WTC11 (cell line): ENCODE data around the gene NGF. TPM values are rescaled to one million over a fixed set of nuclear protein-coding genes. Genes with fewer than 3 reads are reported as not detected.

Experiments
- ATAC-seq: fragments of 200-7000 bp; cut with Tn5 transposase; 2 replicates; pipeline ENCODE4 v1.10.0; 2021; ENCODE audit warnings: mild to moderate bottlenecking, moderate library complexity
- Bru-seq: library from RNA; stranded (reverse); fragments of 400-500 nt; gene quantifications from one replicate; lab custom pipeline; 2021; lab: Mats Ljungman, UMichigan
- CTCF ChIA-PET: fragments of 300-600 bp; sonication (Branson Sonifier 250); formaldehyde crosslinking; loops from one replicate; lab custom pipeline; 2021; ENCODE audit warnings: antibody characterized with exemption; lab: Charles Lee
- POLR2A ChIA-PET: fragments of 350-600 bp; sonication (Branson Sonifier 250); formaldehyde crosslinking; loops from one replicate; lab custom pipeline; 2021; ENCODE audit warnings: antibody characterized with exemption; lab: Charles Lee
- DNase-seq: peaks from one replicate; pipeline ENCODE4 v3.0.0; 2021; ENCODE audit warnings: low spot score
- H3K27ac Mint-ChIP-seq: 2 replicates; pipeline ENCODE4 v1.8.0; 2021; ENCODE audit warnings: mixed read lengths
- H3K27me3 Mint-ChIP-seq: 2 replicates; pipeline ENCODE4 v1.8.0; 2021; ENCODE audit warnings: low read depth, mild to moderate bottlenecking, moderate library complexity, mixed read lengths
- H3K36me3 Mint-ChIP-seq: 2 replicates; pipeline ENCODE4 v1.8.0; 2021; ENCODE audit warnings: mixed read lengths
- H3K4me1 Mint-ChIP-seq: 2 replicates; pipeline ENCODE4 v1.8.0; 2022; ENCODE audit warnings: mixed read lengths
- H3K4me3 Mint-ChIP-seq: 2 replicates; pipeline ENCODE4 v1.8.0; 2021; ENCODE audit warnings: mild to moderate bottlenecking, moderate library complexity, mixed read lengths
- H3K9me3 Mint-ChIP-seq: 2 replicates; pipeline ENCODE4 v1.8.0; 2021; ENCODE audit warnings: mixed read lengths
- AR ChIP-seq: fragments of 250-450 bp; sonication (Bioruptor Pico); IDR thresholded peaks from 2 replicates; pipeline ENCODE4 v1.9.0; 2021; ENCODE audit warnings: mild to moderate bottlenecking
- ARID4B ChIP-seq: sonication (generic); formaldehyde crosslinking; IDR thresholded peaks from 2 replicates; pipeline ENCODE4 v1.8.0; 2023; ENCODE audit warnings: missing genetic modification reagents, mild to moderate bottlenecking, borderline replicate concordance
- ATF2 ChIP-seq: sonication (generic); formaldehyde crosslinking; IDR thresholded peaks from 2 replicates; pipeline ENCODE4 v1.8.1; 2022; ENCODE audit warnings: low read depth, missing genetic modification reagents, borderline replicate concordance
- CBFB ChIP-seq: sonication (generic); formaldehyde crosslinking; IDR thresholded peaks from 2 replicates; pipeline ENCODE4 v1.8.1; 2022; ENCODE audit warnings: mild to moderate bottlenecking, low read depth, missing genetic modification reagents
- CDX4 ChIP-seq: fragments of 250-450 bp; sonication (Bioruptor Pico); IDR thresholded peaks from 2 replicates; pipeline ENCODE4 v1.9.0; 2021; ENCODE audit warnings: moderate library complexity, mild to moderate bottlenecking, inconsistent platforms, borderline replicate concordance
- EMX1 ChIP-seq: fragments of 250-450 bp; sonication (Bioruptor Pico); IDR thresholded peaks from 2 replicates; pipeline ENCODE4 v1.8.0; 2021; ENCODE audit warnings: mild to moderate bottlenecking
- FOXK1 ChIP-seq: sonication (generic); formaldehyde crosslinking; IDR thresholded peaks from 2 replicates; pipeline ENCODE4 v1.8.0; 2022; ENCODE audit warnings: mild to moderate bottlenecking, moderate library complexity, missing genetic modification reagents
- GRHL2 ChIP-seq: fragments of 250-450 bp; sonication (Bioruptor Pico); IDR thresholded peaks from 2 replicates; pipeline ENCODE4 v1.8.0; 2022; ENCODE audit warnings: mild to moderate bottlenecking, moderate library complexity; ENCODE audit not compliant: insufficient replicate concordance, severe bottlenecking
- KAT7 ChIP-seq: sonication (generic); formaldehyde crosslinking; IDR thresholded peaks from 2 replicates; pipeline ENCODE4 v1.8.1; 2023; ENCODE audit warnings: missing genetic modification reagents, mild to moderate bottlenecking, borderline replicate concordance
- RORB ChIP-seq: fragments of 250-450 bp; sonication (Bioruptor Pico); IDR thresholded peaks from 2 replicates; pipeline ENCODE4 v1.9.0; 2021; ENCODE audit warnings: mild to moderate bottlenecking
- SOX15 ChIP-seq: fragments of 250-450 bp; sonication (Bioruptor Pico); IDR thresholded peaks from 2 replicates; pipeline ENCODE4 v1.9.0; 2021; ENCODE audit warnings: mild to moderate bottlenecking
- TCF7 ChIP-seq: sonication (generic); formaldehyde crosslinking; IDR thresholded peaks from 2 replicates; pipeline ENCODE4 v1.8.0; 2022; ENCODE audit warnings: mild to moderate bottlenecking, low read depth, missing genetic modification reagents, moderate library complexity
- TEAD1 ChIP-seq: sonication (generic); formaldehyde crosslinking; IDR thresholded peaks from 2 replicates; pipeline ENCODE4 v1.8.0; 2022; ENCODE audit warnings: mild to moderate bottlenecking, missing genetic modification reagents
- ZBTB43 ChIP-seq: sonication (generic); formaldehyde crosslinking; IDR thresholded peaks from 2 replicates; pipeline ENCODE4 v1.8.1; 2023; ENCODE audit warnings: mild to moderate bottlenecking, missing genetic modification reagents
- ZNF232 ChIP-seq: sonication (generic); formaldehyde crosslinking; IDR thresholded peaks from 2 replicates; pipeline ENCODE4 v1.8.0; 2022; ENCODE audit warnings: mild to moderate bottlenecking, missing genetic modification reagents
- ZNF263 ChIP-seq: sonication (generic); formaldehyde crosslinking; IDR thresholded peaks from 2 replicates; pipeline ENCODE4 v1.8.1; 2022; ENCODE audit warnings: low read depth, mild to moderate bottlenecking, moderate library complexity, missing genetic modification reagents
- ZNF281 ChIP-seq: sonication (generic); formaldehyde crosslinking; IDR thresholded peaks from 2 replicates; pipeline ENCODE4 v1.8.0; 2023; ENCODE audit warnings: mild to moderate bottlenecking, missing genetic modification reagents
- ZNF423 ChIP-seq: fragments of 250-450 bp; sonication (Bioruptor Pico); IDR thresholded peaks from 2 replicates; pipeline ENCODE4 v2.1.2; 2022; ENCODE audit warnings: mild to moderate bottlenecking, moderate library complexity
- ZNF512 ChIP-seq: sonication (generic); formaldehyde crosslinking; IDR thresholded peaks from 2 replicates; pipeline ENCODE4 v1.8.1; 2022; ENCODE audit warnings: missing genetic modification reagents, borderline replicate concordance
- long read RNA-seq, 3 experiments: library from RNA in 1 of 3; library from capped mRNA in 1 of 3; library from polyadenylated mRNA in 1 of 3; unstranded in 2 of 3; stranded (forward) in 1 of 3; transcript quantifications; one replicate each; pipeline ENCODE4 v2.0.0, GENCODE V29; 2021
- total RNA-seq: library from RNA; stranded (reverse); gene quantifications from 3 replicates; pipeline ENCODE4 v1.2.3, GENCODE V29; 2021

The NGF gene
- total RNA-seq (0.25 to 0.55 TPM (median 0.53 TPM) in 3 replicates), Bru-seq, nascent RNA (percentile 42 among the genes with signal in this experiment)
- long read RNA-seq, experiment 1, partial matches to known transcripts: 0 of 2 reads
- long read RNA-seq, experiment 1, other reads (novel, unspliced or antisense): 2 of 2 reads
- long read RNA-seq, experiment 2: 0 reads
- long read RNA-seq, experiment 3, transcript NGF-201 (3 exons, 1,047 nt): major isoform, 5 of 5 reads
- long read RNA-seq, experiment 3, partial matches to known transcripts: 0 of 5 reads
- long read RNA-seq, experiment 3, other reads (novel, unspliced or antisense): 0 of 5 reads

GRCh38 chr1:115337633-115338456 lies at the start of gene NGF:
TSS of gene NGF (minus strand) at chr1:115338249. CDS start at chr1:115286795, 51,454 bp downstream.
- Mint-ChIP-seq H3K27me3 (peaks cover 80% of the 10 kb centered on the region), H3K36me3 (no peaks in the 10 kb centered on the region), H3K4me1 (peaks cover 20% of the 10 kb centered on the region), H3K27ac (no peak within 1 kb of the TSS), H3K4me3 (peak within 1 kb of the TSS; percentile 87), H3K9me3 (no peaks in the 10 kb centered on the region)
- ATAC-seq (peak; percentile 90), DNase-seq (peak; percentile 73)
- ChIA-PET CTCF (interaction anchor here (0.6 to 2.9 kb wide), 22 partner anchors 8 to 668 kb away, joined by 3 to 23 read pairs (median 3); partner anchors contain the start of gene DENND2C), POLR2A (interaction anchor here (0.8 to 1.1 kb wide), 3 partner anchors 142 to 196 kb away, joined by 3 to 5 read pairs (median 3); no protein-coding TSS in a partner anchor)
- TF ChIP-seq GRHL2 (CRISPR knock-in tag): no peak
- no peak for TF ChIP-seq ZNF423 (CRISPR knock-in tag)
- 0 out of 2 replicates have a peak, but pooled peaks have one; percentile 72 for TF ChIP-seq KAT7 (CRISPR knock-in tag)
- TF ChIP-seq ZNF263 (CRISPR knock-in tag): no peak
- 0 out of 2 replicates have a peak, but pooled peaks have one; percentile 4 for TF ChIP-seq ARID4B (CRISPR knock-in tag)
- TF ChIP-seq CDX4 (CRISPR knock-in tag): no peak
- TF ChIP-seq TEAD1 (CRISPR knock-in tag): no peak
- no peak for TF ChIP-seq ZNF232 (CRISPR knock-in tag)
- no peak for TF ChIP-seq TCF7 (CRISPR knock-in tag)
- TF ChIP-seq ATF2 (CRISPR knock-in tag): no peak
- peak; percentile 11; the same call in 1 of the 2 replicates for TF ChIP-seq FOXK1 (CRISPR knock-in tag)
- TF ChIP-seq EMX1: no peak
- TF ChIP-seq AR (CRISPR knock-in tag): no peak
- no peak for TF ChIP-seq SOX15
- no peak for TF ChIP-seq RORB
- TF ChIP-seq CBFB: 0 out of 2 replicates have a peak, but pooled peaks have one; percentile 72
- TF ChIP-seq ZNF512 (CRISPR knock-in tag): no peak
- 0 out of 2 replicates have a peak, but pooled peaks have one; percentile 73 for TF ChIP-seq ZBTB43 (CRISPR knock-in tag)
- TF ChIP-seq ZNF281: peak; percentile 64
